Heart left ventricle (tissue), 16 donors: ENCODE measurements around the gene CAMTA1. TPM values are rescaled to one million over a fixed set of nuclear protein-coding genes. Genes with fewer than 3 reads are reported as not detected.

Source experiments
- ATAC-seq, 4 donors: fragments of 200-7000 bp; cut with Tn5 transposase; one replicate each; pipeline ENCODE4 v1.9.1; 2020 to 2022; ENCODE audit warnings: moderate library complexity in 4 of 4, mild to moderate bottlenecking in 3 of 4, moderate number of reproducible peaks in 1 of 4
- DNase-seq, 5 donors: peaks; one replicate each; pipeline ENCODE4 v3.0.0-alpha.2; 2020
- H3K27ac ChIP-seq, 12 donors: fragments of 200-600 bp; sonication (generic) in 4 of 12; one replicate each; pipeline versions ENCODE4 v1.5.0 to v1.8.0; 2016 to 2022; ENCODE audit warnings: mild to moderate bottlenecking in 2 of 12
- H3K27me3 ChIP-seq, 9 donors: fragments of 200-600 bp; sonication (generic) in 2 of 9; one replicate each; pipeline versions ENCODE4 v1.5.1 to v1.8.0; 2016 to 2022; ENCODE audit warnings: mild to moderate bottlenecking in 3 of 9
- H3K36me3 ChIP-seq, 9 donors: fragments of 200-600 bp; sonication (generic) in 2 of 9; one replicate each; pipeline versions ENCODE4 v1.5.0 to v1.8.0; 2018 to 2022; ENCODE audit warnings: mild to moderate bottlenecking in 2 of 9
- H3K4me1 ChIP-seq, 12 donors: fragments of 200-600 bp; sonication (generic) in 4 of 12; one replicate each; pipeline versions ENCODE4 v1.5.0 to v1.8.0; 2016 to 2022; ENCODE audit warnings: mild to moderate bottlenecking in 3 of 12
- H3K4me3 ChIP-seq, 12 donors: fragments of 200-600 bp; sonication (generic) in 4 of 12; one replicate each; pipeline versions ENCODE4 v1.5.0 to v1.8.0; 2017 to 2022; ENCODE audit warnings: mild to moderate bottlenecking in 9 of 12, moderate library complexity in 4 of 12
- H3K9me3 ChIP-seq, 12 donors: fragments of 200-600 bp; sonication (generic) in 4 of 12; one replicate each; pipeline versions ENCODE4 v1.5.0 to v1.8.0; 2016 to 2022; ENCODE audit warnings: mild to moderate bottlenecking in 1 of 12
- POLR2A ChIP-seq, 2 donors: fragments of 450-650 bp; IDR thresholded peaks; one replicate each; pipeline ENCODE4 v1.6.1; 2017; ENCODE audit warnings: antibody characterized with exemption in 2 of 2, mild to moderate bottlenecking in 2 of 2, moderate library complexity in 2 of 2
- WGBS, 4 donors: extraction: QIAGEN DNeasy Blood & Tissue Kit in 2 of 4; methylation state at CpG; one replicate each; pipeline versions ENCODE4 v1.1.5 to v1.1.7; 2013 to 2018; 5-methylcytosine and 5-hydroxymethylcytosine counted together
- intact Hi-C, 10 donors: fragments of 100-400 bp; cut with DNase I; formaldehyde crosslinking; loops; one replicate each; pipeline versions ENCODE4 v1.11.1 to v1.14.2; 2022
- polyA plus RNA-seq, 2 donors: library from polyadenylated mRNA; stranded (reverse); fragments of 200-250 nt; gene quantifications; one replicate each; pipeline ENCODE4 v1.2.3, GENCODE V29; 2013
- total RNA-seq, 9 donors: library from RNA; depleted of rRNA in 2 of 9; stranded (reverse); fragments of >200 nt in 2 of 9; fragmentation: NEBNext Ultra II Directional in 3 of 9; extraction: Animal tissue kit (Norgen Biotek cat#: 25700) in 3 of 9; gene quantifications; one replicate each; pipeline versions ENCODE4 v1.1.0 to v1.2.4, GENCODE V29; 2016 to 2023
- TF ChIP-seq, protein P1 (sequence below), 12 donors: fragments of 200-600 bp; sonication (generic) in 4 of 12; IDR thresholded peaks; one replicate each; pipeline versions ENCODE4 v1.5.0 to v1.8.0; 2018 to 2022; ENCODE audit warnings: antibody characterized with exemption in 12 of 12, mild to moderate bottlenecking in 5 of 12
- donor health status: ischemic (EF 13 %, LVEDD 7.1; RV severe dilation, severe dysfunction).
- donor health status: healthy with polysubstance abuse.
- donor health status: DM: no; HTN: yes; CAD: no.
- donor health status: DM: no; HTN: no; CAD: no.
- donor health status: ischemic (EF 25% LVEDD 6.9; RV normal size, moderate dysfunction).
- donor health status: ischemic (EF 25% LVEDD 5.7; RV mildly dilated, moderate dysfunction).
- donor health status: healthy.
- donor health status: DM: yes; HTN: yes; CAD: no.
- donor health status: ischemic (EF 35%, LVEDD 5.7; RV mildly dilated, moderate dysfunction).
- donor health status: nonischemic (EF 11% LVEDD 7.7; RV severe dilation, severe dysfunction).
- donor health status: DM: yes; HTN: yes; CAD: no.
- donor health status: PGD.
- donor health status: ischemic (EF 29% LVEDD 5.4; RV normal size, mild dysfunction).
- donor health status: nonischemic (EF 23%, LVEDD 6.1; RV moderate dilation, normal function).

Gene CAMTA1
- total and polyA plus RNA-seq, 11 donors, result 114 to 303 (median 137) TPM

DNA sequence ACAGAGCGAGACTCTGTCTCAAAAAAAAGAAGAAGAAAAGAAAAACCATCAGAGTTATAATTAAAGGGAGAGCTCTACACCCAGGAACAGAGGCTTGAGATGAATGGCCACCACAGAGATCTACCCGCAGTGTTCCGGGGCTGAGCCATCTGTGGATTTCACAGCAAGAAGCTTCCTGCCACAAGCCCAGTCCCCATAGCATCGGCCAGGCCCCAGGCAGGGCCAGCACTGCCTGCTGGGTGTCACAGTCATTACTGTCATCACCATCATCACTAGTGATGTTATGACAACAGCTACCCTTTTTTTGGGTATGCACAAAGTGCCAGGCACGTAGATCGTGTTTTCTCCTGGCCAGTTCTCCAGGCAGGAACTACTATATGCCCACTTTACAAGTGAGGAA lies 874.3 kb downstream of the CAMTA1 start:
- Histone ChIP-seq H3K27me3 (no peaks in the 10 kb centered on the region), H3K4me1 (no peaks in the 10 kb centered on the region), H3K4me3 (no peak overlapping the region), H3K36me3 (no peaks in the 10 kb centered on the region), H3K9me3 (no peaks in the 10 kb centered on the region), H3K27ac (no peak overlapping the region)
- WGBS, 4 donors, result 62 to 73% (median 67%) methylated on average over 6 of the region's 6 CpGs
- no peak for TF ChIP-seq POLR2A (IDR thresholded peaks at IDR 0.05)
- TF ChIP-seq, protein P1, sequence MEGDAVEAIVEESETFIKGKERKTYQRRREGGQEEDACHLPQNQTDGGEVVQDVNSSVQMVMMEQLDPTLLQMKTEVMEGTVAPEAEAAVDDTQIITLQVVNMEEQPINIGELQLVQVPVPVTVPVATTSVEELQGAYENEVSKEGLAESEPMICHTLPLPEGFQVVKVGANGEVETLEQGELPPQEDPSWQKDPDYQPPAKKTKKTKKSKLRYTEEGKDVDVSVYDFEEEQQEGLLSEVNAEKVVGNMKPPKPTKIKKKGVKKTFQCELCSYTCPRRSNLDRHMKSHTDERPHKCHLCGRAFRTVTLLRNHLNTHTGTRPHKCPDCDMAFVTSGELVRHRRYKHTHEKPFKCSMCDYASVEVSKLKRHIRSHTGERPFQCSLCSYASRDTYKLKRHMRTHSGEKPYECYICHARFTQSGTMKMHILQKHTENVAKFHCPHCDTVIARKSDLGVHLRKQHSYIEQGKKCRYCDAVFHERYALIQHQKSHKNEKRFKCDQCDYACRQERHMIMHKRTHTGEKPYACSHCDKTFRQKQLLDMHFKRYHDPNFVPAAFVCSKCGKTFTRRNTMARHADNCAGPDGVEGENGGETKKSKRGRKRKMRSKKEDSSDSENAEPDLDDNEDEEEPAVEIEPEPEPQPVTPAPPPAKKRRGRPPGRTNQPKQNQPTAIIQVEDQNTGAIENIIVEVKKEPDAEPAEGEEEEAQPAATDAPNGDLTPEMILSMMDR (IDR thresholded peaks at IDR 0.05), result no peak
- intact Hi-C loops, result loop anchor here in 1 of 10 donors (10.0 kb wide), 1 partner anchor 945 kb away; no protein-coding TSS in a partner anchor
- ATAC-seq (no peak), DNase-seq (no peak)

DNA sequence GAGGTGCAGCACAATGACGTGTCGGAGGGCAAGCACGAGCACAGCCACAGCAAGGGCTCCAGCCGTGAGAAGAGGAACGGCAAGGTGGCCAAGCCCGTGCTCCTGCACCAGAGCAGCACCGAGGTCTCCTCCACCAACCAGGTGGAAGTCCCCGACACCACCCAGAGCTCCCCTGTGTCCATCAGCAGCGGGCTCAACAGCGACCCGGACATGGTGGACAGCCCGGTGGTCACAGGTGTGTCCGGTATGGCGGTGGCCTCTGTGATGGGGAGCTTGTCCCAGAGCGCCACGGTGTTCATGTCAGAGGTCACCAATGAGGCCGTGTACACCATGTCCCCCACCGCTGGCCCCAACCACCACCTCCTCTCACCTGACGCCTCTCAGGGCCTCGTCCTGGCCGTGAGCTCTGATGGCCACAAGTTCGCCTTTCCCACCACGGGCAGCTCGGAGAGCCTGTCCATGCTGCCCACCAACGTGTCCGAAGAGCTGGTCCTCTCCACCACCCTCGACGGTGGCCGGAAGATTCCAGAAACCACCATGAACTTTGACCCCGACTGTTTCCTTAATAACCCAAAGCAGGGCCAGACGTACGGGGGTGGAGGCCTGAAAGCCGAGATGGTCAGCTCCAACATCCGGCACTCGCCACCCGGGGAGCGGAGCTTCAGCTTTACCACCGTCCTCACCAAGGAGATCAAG lies 878.3 kb downstream of the CAMTA1 start:
- Histone ChIP-seq H3K4me1 (peaks cover 0 to 5% (median 1%) of the 10 kb centered on the region in 12 donors), H3K27ac (no peak overlapping the region), H3K27me3 (no peaks in the 10 kb centered on the region), H3K36me3 (no peaks in the 10 kb centered on the region), H3K4me3 (no peak overlapping the region), H3K9me3 (no peaks in the 10 kb centered on the region)
- TF ChIP-seq, protein P1 (IDR thresholded peaks at IDR 0.05), result no peak
- DNase-seq (no peak), ATAC-seq (no peak)
- WGBS, 4 donors, result 88 to 95% (median 94%) methylated on average over 32 to 38 of the region's 38 CpGs
- intact Hi-C loops, result no loop called here

DNA sequence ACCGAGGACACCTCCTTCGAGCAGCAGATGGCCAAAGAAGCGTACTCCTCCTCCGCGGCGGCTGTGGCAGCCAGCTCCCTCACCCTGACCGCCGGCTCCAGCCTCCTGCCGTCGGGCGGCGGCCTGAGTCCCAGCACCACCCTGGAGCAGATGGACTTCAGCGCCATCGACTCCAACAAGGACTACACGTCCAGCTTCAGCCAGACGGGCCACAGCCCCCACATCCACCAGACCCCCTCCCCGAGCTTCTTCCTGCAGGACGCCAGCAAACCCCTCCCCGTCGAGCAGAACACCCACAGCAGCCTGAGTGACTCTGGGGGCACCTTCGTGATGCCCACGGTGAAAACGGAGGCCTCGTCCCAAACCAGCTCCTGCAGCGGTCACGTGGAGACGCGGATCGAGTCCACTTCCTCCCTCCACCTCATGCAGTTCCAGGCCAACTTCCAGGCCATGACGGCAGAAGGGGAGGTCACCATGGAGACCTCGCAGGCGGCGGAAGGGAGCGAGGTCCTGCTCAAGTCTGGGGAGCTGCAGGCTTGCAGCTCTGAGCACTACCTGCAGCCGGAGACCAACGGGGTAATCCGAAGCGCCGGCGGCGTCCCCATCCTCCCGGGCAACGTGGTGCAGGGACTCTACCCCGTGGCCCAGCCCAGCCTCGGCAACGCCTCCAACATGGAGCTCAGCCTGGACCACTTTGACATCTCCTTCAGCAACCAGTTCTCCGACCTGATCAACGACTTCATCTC lies 879.1 kb downstream of the CAMTA1 start:
- ATAC-seq (no peak), DNase-seq (no peak)
- no peak overlapping the region for H3K27ac ChIP-seq
- H3K4me1 ChIP-seq, result peaks cover 0 to 5% (median 2%) of the 10 kb centered on the region in 12 donors
- no peak overlapping the region for H3K4me3 ChIP-seq
- H3K36me3 ChIP-seq, result no peaks in the 10 kb centered on the region
- intact Hi-C loops, result no loop called here
- 85 to 90% (median 88%) methylated on average over 28 to 48 of the region's 48 CpGs for WGBS, 4 donors
- H3K27me3 ChIP-seq, result no peaks in the 10 kb centered on the region
- H3K9me3 ChIP-seq, result no peaks in the 10 kb centered on the region
- TF ChIP-seq, protein P1 (IDR thresholded peaks at IDR 0.05), result no peak
- no peak for TF ChIP-seq POLR2A (IDR thresholded peaks at IDR 0.05)

DNA sequence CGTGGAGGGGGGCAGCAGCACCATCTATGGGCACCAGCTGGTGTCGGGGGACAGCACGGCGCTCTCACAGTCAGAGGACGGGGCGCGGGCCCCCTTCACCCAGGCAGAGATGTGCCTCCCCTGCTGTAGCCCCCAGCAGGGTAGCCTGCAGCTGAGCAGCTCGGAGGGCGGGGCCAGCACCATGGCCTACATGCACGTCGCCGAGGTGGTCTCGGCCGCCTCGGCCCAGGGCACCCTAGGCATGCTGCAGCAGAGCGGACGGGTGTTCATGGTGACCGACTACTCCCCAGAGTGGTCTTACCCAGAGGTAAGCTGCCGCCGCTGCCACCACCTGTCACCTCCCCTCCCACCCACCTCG lies 879.6 kb downstream of the CAMTA1 start:
- no peaks in the 10 kb centered on the region for H3K27me3 ChIP-seq
- no peak for ATAC-seq
- intact Hi-C loops, result loop anchor here in 6 of 10 donors (5.0 kb wide), 1 partner anchor 237 kb away; no protein-coding TSS in a partner anchor
- H3K4me1 ChIP-seq, result peaks cover 0 to 10% (median 6%) of the 10 kb centered on the region in 12 donors
- H3K36me3 ChIP-seq, result no peaks in the 10 kb centered on the region
- WGBS, 4 donors, result 86 to 94% (median 92%) methylated on average over 7 to 21 of the region's 21 CpGs
- H3K4me3 ChIP-seq, result no peak overlapping the region
- DNase-seq, result no peak
- H3K27ac ChIP-seq, result no peak overlapping the region
- H3K9me3 ChIP-seq, result no peaks in the 10 kb centered on the region
- TF ChIP-seq, protein P1 (IDR thresholded peaks at IDR 0.05), result no peak
- no peak for TF ChIP-seq POLR2A (IDR thresholded peaks at IDR 0.05)
